ENCODE measurements around the gene ABCA8.
"Not testable (repeated sequence)": the region's sequence is repeated elsewhere in the genome, so short reads cannot be mapped to it uniquely, and the experiment has no call there.

ABCA8 gene

GRCh38 chr17:68955181-68955841 is at the start of gene ABCA8:
Gene ABCA8, minus strand, starts transcription at chr17:68955392. Its CDS starts 13,358 bp downstream, at chr17:68942034.
- no peak for DNase-seq

- DNase-seq, result not testable (repeated sequence)
These were observed 49.6 kb upstream of the ABCA8 start for GRCh38 chr17:69004759-69005158.

- not testable (repeated sequence) for DNase-seq
These were observed 44.6 kb upstream of the ABCA8 start for GRCh38 chr17:68999743-69000142.

- DNase-seq, result no peak
These were observed 37.9 kb upstream of the ABCA8 start for GRCh38 chr17:68993112-68993511.

- no peak for DNase-seq
These were observed 32.8 kb upstream of the ABCA8 start for GRCh38 chr17:68987966-68988365.

GRCh38 chr17:68981288-68981687 is 26.1 kb upstream of the ABCA8 start:
- DNase-seq, result no peak

- no peak for DNase-seq
These were observed 18.1 kb upstream of the ABCA8 start for GRCh38 chr17:68973098-68973846.

- no peak for DNase-seq
These were observed 17.0 kb upstream of the ABCA8 start for GRCh38 chr17:68972119-68972704.

GRCh38 chr17:68969101-68969500 is 13.9 kb upstream of the ABCA8 start:
- no peak for DNase-seq

- DNase-seq, result no peak
These were observed 8.8 kb upstream of the ABCA8 start for GRCh38 chr17:68963958-68964357.

- DNase-seq, result no peak
These were observed 6.2 kb upstream of the ABCA8 start for GRCh38 chr17:68961214-68961882.

- not testable (repeated sequence) for DNase-seq
These were observed 3.9 kb upstream of the ABCA8 start for GRCh38 chr17:68959117-68959516.

- no peak for DNase-seq
These were observed 2.8 kb upstream of the ABCA8 start for GRCh38 chr17:68957944-68958343.

GRCh38 chr17:68954146-68954896 is 871 bp downstream of the ABCA8 start:
- DNase-seq, result no peak

- no peak for DNase-seq
These were observed 1.7 kb downstream of the ABCA8 start for GRCh38 chr17:68953340-68953997.

GRCh38 chr17:68950725-68951124 is 4.5 kb downstream of the ABCA8 start:
- no peak for DNase-seq

GRCh38 chr17:68947868-68948267 is 7.3 kb downstream of the ABCA8 start:
- DNase-seq, result not testable (repeated sequence)

- DNase-seq, result no peak
These were observed 10.7 kb downstream of the ABCA8 start for GRCh38 chr17:68944435-68945035.

- not testable (repeated sequence) for DNase-seq
These were observed 11.4 kb downstream of the ABCA8 start for GRCh38 chr17:68943812-68944182.

GRCh38 chr17:68943123-68943811 is 11.9 kb downstream of the ABCA8 start:
- no peak for DNase-seq

- no peak for DNase-seq
These were observed 12.8 kb downstream of the ABCA8 start for GRCh38 chr17:68942389-68942788.
